Superior temporal gyrus (tissue), 1 donor: ENCODE data around the gene LRRTM1.

Experiments
- DNase-seq: peaks from one replicate; pipeline ENCODE4 v3.0.0-alpha.2; 2016; ENCODE audit errors: extremely low spot score

The LRRTM1 gene

GRCh38 chr2:80303909-80304837 is at the start of gene LRRTM1:
Gene LRRTM1, minus strand, starts transcription at chr2:80304752. Its CDS starts 933 bp downstream, at chr2:80303819.
- DNase-seq: no peak

GRCh38 chr2:80351231-80351630 is 46.7 kb upstream of the LRRTM1 start:
- DNase-seq: no peak

GRCh38 chr2:80348953-80349352 is 44.4 kb upstream of the LRRTM1 start:
- peak; percentile 57 for DNase-seq

- DNase-seq: no peak
Observed at GRCh38 chr2:80348078-80348477, 43.5 kb upstream of the LRRTM1 start.

- DNase-seq: no peak
Observed at GRCh38 chr2:80340022-80340421, 35.5 kb upstream of the LRRTM1 start.

- no peak for DNase-seq
Observed at GRCh38 chr2:80338794-80339193, 34.2 kb upstream of the LRRTM1 start.

- no peak for DNase-seq
Observed at GRCh38 chr2:80335411-80335810, 30.9 kb upstream of the LRRTM1 start.

GRCh38 chr2:80333886-80334285 is 29.3 kb upstream of the LRRTM1 start:
- DNase-seq: no peak

- DNase-seq: no peak
Observed at GRCh38 chr2:80330527-80331450, 26.2 kb upstream of the LRRTM1 start.

- no peak for DNase-seq
Observed at GRCh38 chr2:80329491-80329890, 24.9 kb upstream of the LRRTM1 start.

- DNase-seq: no peak
Observed at GRCh38 chr2:80328159-80328571, 23.6 kb upstream of the LRRTM1 start.

GRCh38 chr2:80326861-80327260 is 22.3 kb upstream of the LRRTM1 start:
- no peak for DNase-seq

- DNase-seq: peak; percentile 81
Observed at GRCh38 chr2:80326214-80326613, 21.7 kb upstream of the LRRTM1 start.

GRCh38 chr2:80324525-80324924 is 20.0 kb upstream of the LRRTM1 start:
- DNase-seq: no peak

- no peak for DNase-seq
Observed at GRCh38 chr2:80323610-80324009, 19.1 kb upstream of the LRRTM1 start.

GRCh38 chr2:80322958-80323357 is 18.4 kb upstream of the LRRTM1 start:
- DNase-seq: no peak

GRCh38 chr2:80322311-80322920 is 17.9 kb upstream of the LRRTM1 start:
- DNase-seq: no peak

GRCh38 chr2:80312282-80312839 is 7.8 kb upstream of the LRRTM1 start:
- DNase-seq: no peak

GRCh38 chr2:80311304-80311703 is 6.8 kb upstream of the LRRTM1 start:
- DNase-seq: no peak

- no peak for DNase-seq
Observed at GRCh38 chr2:80303006-80303908, 1.3 kb downstream of the LRRTM1 start.
